Activated CD4-positive, alpha-beta T cell treated with anti-CD3 and anti-CD28 coated beads for 4 hours (primary cell): Measurements from ENCODE around the gene MAP3K6.
"Not testable (repeated sequence)": the region's sequence is repeated elsewhere in the genome, so short reads cannot be mapped to it uniquely, and the experiment has no call there.

ENCODE experiments used
- DNase-seq, 2 donors: peaks; one replicate each; pipeline ENCODE4 v3.0.0-alpha.2; 2020

MAP3K6 gene

GRCh38 chr1:27397110-27397509 is 30.3 kb upstream of the MAP3K6 start:
- no peak for DNase-seq

GRCh38 chr1:27395441-27396195 is 28.9 kb upstream of the MAP3K6 start:
- peak; percentile 73 to 80 for DNase-seq

GRCh38 chr1:27394925-27395324 is 28.2 kb upstream of the MAP3K6 start:
- no peak for DNase-seq

GRCh38 chr1:27394282-27394658 is 27.5 kb upstream of the MAP3K6 start:
- DNase-seq = no peak

GRCh38 chr1:27393641-27394281 is 27.0 kb upstream of the MAP3K6 start:
- DNase-seq = no peak

- DNase-seq = peak in 1 of 2 donors; percentile 11
Observed at GRCh38 chr1:27392778-27393635, 26.2 kb upstream of the MAP3K6 start.

GRCh38 chr1:27392096-27392777 is 25.5 kb upstream of the MAP3K6 start, which contains the start of gene GPR3:
GPR3 (plus strand) TSS chr1:27392622; CDS start chr1:27393799, 1,177 bp downstream.
- DNase-seq = peak; percentile 93 to 94

GRCh38 chr1:27391511-27392095 is 24.8 kb upstream of the MAP3K6 start:
- peak; percentile 21 to 37 for DNase-seq

- DNase-seq = peak; percentile 69 to 78
Observed at GRCh38 chr1:27388337-27389005, 21.7 kb upstream of the MAP3K6 start.

- DNase-seq = not testable (repeated sequence)
Observed at GRCh38 chr1:27384797-27385196, 18.0 kb upstream of the MAP3K6 start.

GRCh38 chr1:27383661-27384060 is 16.9 kb upstream of the MAP3K6 start:
- no peak for DNase-seq

- peak; percentile 40 to 54 for DNase-seq
Observed at GRCh38 chr1:27383039-27383605, 16.4 kb upstream of the MAP3K6 start, which contains the start of gene CD164L2. CD164L2 (minus strand) TSS chr1:27383333; CDS start chr1:27383239, 94 bp downstream.

GRCh38 chr1:27381969-27382762 is 15.4 kb upstream of the MAP3K6 start:
- DNase-seq = no peak

- no peak for DNase-seq
Observed at GRCh38 chr1:27380766-27381733, 14.3 kb upstream of the MAP3K6 start.

GRCh38 chr1:27380224-27380623 is 13.5 kb upstream of the MAP3K6 start:
- no peak for DNase-seq

GRCh38 chr1:27379564-27380122 is 12.9 kb upstream of the MAP3K6 start:
- DNase-seq = no peak

GRCh38 chr1:27377760-27378495 is 11.2 kb upstream of the MAP3K6 start:
- no peak for DNase-seq
